PC-9 (cell line): ENCODE data around the gene ATP6V0D1. TPM values are rescaled to one million over a fixed set of nuclear protein-coding genes. Genes with fewer than 3 reads are reported as not detected.

ENCODE experiments used
- BruUV-seq: library from RNA; stranded (reverse); fragments of 400-500 nt; replicated peaks from 2 replicates; lab custom pipeline; 2021; lab: Mats Ljungman, UMichigan
- CTCF ChIA-PET: fragments of 300-600 bp; sonication (Branson Sonifier 250); formaldehyde crosslinking; loops from one replicate; lab custom pipeline; 2022; ENCODE audit warnings: antibody characterized with exemption; lab: Charles Lee
- POLR2A ChIA-PET: fragments of 300-600 bp; sonication (Branson Sonifier 250); formaldehyde crosslinking; loops from one replicate; lab custom pipeline; 2022; ENCODE audit warnings: antibody characterized with exemption; ENCODE audit not compliant: unreplicated experiment; lab: Charles Lee
- DNase-seq, 2 experiments: peaks; one replicate each; pipeline versions ENCODE4 v3.0.0 to v3.0.0-alpha.2; 2015 to 2022; ENCODE audit warnings: mixed read lengths in 1 of 2
- H2AFZ ChIP-seq: fragments of 200-600 bp; sonication (generic); 2 replicates; pipeline ENCODE4 v1.8.1; 2017; ENCODE audit warnings: antibody characterized with exemption
- H3F3A ChIP-seq: fragments of 200-600 bp; sonication (generic); 2 replicates; pipeline ENCODE4 v1.8.1; 2017; ENCODE audit warnings: antibody characterized with exemption, mild to moderate bottlenecking, low read depth; ENCODE audit not compliant: insufficient read depth
- H3K27ac ChIP-seq: fragments of 200-600 bp; sonication (generic); 2 replicates; pipeline ENCODE4 v1.6.1; 2016; ENCODE audit warnings: mixed run types
- H3K27me3 ChIP-seq: fragments of 200-600 bp; sonication (generic); 2 replicates; pipeline ENCODE4 v1.6.1; 2016; ENCODE audit warnings: low read depth, mixed run types; ENCODE audit not compliant: insufficient read depth
- H3K36me3 ChIP-seq: fragments of 200-600 bp; sonication (generic); 2 replicates; pipeline ENCODE4 v1.6.1; 2016; ENCODE audit warnings: low read depth, mixed run types
- H3K4me1 ChIP-seq: fragments of 200-600 bp; sonication (generic); replicated peaks from 2 replicates; pipeline ENCODE4 v1.6.1; 2016; ENCODE audit warnings: mixed run types; ENCODE audit not compliant: insufficient read depth
- H3K4me2 ChIP-seq: fragments of 200-600 bp; sonication (generic); 2 replicates; pipeline ENCODE4 v1.6.1; 2017; ENCODE audit warnings: mixed run types
- H3K4me3 ChIP-seq: fragments of 200-600 bp; sonication (generic); 2 replicates; pipeline ENCODE4 v1.6.1; 2016; ENCODE audit warnings: mixed run types
- H3K79me2 ChIP-seq: fragments of 200-600 bp; sonication (generic); 2 replicates; pipeline ENCODE4 v1.6.1; 2017; ENCODE audit warnings: low read depth, mixed run types
- H3K9me2 ChIP-seq: fragments of 200-600 bp; sonication (generic); 2 replicates; pipeline ENCODE4 v1.8.1; 2017; ENCODE audit warnings: mild to moderate bottlenecking; ENCODE audit not compliant: insufficient read depth
- H3K9me3 ChIP-seq: fragments of 200-600 bp; sonication (generic); 2 replicates; pipeline ENCODE4 v1.8.1; 2016; ENCODE audit warnings: low read depth; ENCODE audit not compliant: insufficient read depth
- H4K20me1 ChIP-seq: fragments of 200-600 bp; sonication (generic); 2 replicates; pipeline ENCODE4 v1.8.1; 2017; ENCODE audit not compliant: insufficient read depth
- EZH2 ChIP-seq: fragments of 200-600 bp; sonication (generic); IDR thresholded peaks from 2 replicates; pipeline ENCODE4 v1.8.0; 2017; ENCODE audit warnings: antibody characterized with exemption, low read depth
- intact Hi-C: fragments of 100-400 bp; cut with micrococcal nuclease; formaldehyde crosslinking; loops from one replicate; pipeline ENCODE4 v1.10.0; 2022; ENCODE audit not compliant: unreplicated experiment
- total RNA-seq: library from RNA; stranded (reverse); gene quantifications from 2 replicates; pipeline ENCODE4 v1.2.3, GENCODE V29; 2021
- TF ChIP-seq, protein P1 (sequence below): fragments of 200-600 bp; sonication (generic); conservative IDR thresholded peaks from 2 replicates; pipeline ENCODE4 v1.6.1; 2017; ENCODE audit warnings: mixed run types, antibody characterized with exemption, mild to moderate bottlenecking, moderate library complexity

ATP6V0D1 gene
- total RNA-seq, 1 experiment from 2014 or later: 61.0 TPM

DNA sequence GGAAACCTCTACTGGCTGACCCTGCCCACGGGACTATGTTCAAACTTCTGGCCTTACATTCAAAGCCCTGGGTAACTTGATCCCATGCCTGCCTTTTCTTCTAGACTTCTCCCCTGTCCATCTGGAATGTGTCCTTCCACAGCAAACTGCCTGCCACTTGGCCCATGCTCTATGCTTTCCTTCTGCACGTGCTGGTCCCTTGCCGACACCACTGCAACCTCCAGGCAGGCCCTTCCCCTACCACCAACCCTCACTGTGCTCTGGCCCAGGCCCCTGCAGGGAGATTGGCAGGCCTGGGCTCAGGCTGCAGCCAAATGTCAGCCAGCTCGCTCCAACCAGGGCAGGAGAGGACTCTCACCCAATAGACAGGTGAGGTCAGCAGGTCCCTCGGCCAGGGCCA, 39.0 kb downstream of the ATP6V0D1 start:
- H3K27ac ChIP-seq: no peak overlapping the region
- H3K27me3 ChIP-seq: no peaks in the 10 kb centered on the region
- no peaks in the 10 kb centered on the region for H3K9me2 ChIP-seq
- H3K9me3 ChIP-seq: no peaks in the 10 kb centered on the region
- no peaks in the 10 kb centered on the region for H3K4me1 ChIP-seq
- H3K4me3 ChIP-seq: no peak overlapping the region
- H2AFZ ChIP-seq: no peak overlapping the region
- H3K36me3 ChIP-seq: no peaks in the 10 kb centered on the region
- no peak overlapping the region for H3K4me2 ChIP-seq
- intact Hi-C loops: no loop called here
- POLR2A ChIA-PET: interaction anchor here (0.5 kb wide), 1 partner anchor 242 kb away, joined by 19 read pairs; no protein-coding TSS in a partner anchor
- H3K79me2 ChIP-seq: no peaks in the 10 kb centered on the region
- CTCF ChIA-PET: interaction anchor here (0.5 to 0.8 kb wide), 3 partner anchors 10 to 181 kb away, joined by 4 to 8 read pairs (median 5); no protein-coding TSS in a partner anchor
- peaks cover 5% of the 10 kb centered on the region for H4K20me1 ChIP-seq
- H3F3A ChIP-seq: no peaks in the 10 kb centered on the region
- no TSS peak for BruUV-seq
- TF ChIP-seq EZH2: no peak
- TF ChIP-seq, protein P1, sequence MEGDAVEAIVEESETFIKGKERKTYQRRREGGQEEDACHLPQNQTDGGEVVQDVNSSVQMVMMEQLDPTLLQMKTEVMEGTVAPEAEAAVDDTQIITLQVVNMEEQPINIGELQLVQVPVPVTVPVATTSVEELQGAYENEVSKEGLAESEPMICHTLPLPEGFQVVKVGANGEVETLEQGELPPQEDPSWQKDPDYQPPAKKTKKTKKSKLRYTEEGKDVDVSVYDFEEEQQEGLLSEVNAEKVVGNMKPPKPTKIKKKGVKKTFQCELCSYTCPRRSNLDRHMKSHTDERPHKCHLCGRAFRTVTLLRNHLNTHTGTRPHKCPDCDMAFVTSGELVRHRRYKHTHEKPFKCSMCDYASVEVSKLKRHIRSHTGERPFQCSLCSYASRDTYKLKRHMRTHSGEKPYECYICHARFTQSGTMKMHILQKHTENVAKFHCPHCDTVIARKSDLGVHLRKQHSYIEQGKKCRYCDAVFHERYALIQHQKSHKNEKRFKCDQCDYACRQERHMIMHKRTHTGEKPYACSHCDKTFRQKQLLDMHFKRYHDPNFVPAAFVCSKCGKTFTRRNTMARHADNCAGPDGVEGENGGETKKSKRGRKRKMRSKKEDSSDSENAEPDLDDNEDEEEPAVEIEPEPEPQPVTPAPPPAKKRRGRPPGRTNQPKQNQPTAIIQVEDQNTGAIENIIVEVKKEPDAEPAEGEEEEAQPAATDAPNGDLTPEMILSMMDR: no peak
- DNase-seq: peak in 1 of 2 experiments; percentile 8

DNA sequence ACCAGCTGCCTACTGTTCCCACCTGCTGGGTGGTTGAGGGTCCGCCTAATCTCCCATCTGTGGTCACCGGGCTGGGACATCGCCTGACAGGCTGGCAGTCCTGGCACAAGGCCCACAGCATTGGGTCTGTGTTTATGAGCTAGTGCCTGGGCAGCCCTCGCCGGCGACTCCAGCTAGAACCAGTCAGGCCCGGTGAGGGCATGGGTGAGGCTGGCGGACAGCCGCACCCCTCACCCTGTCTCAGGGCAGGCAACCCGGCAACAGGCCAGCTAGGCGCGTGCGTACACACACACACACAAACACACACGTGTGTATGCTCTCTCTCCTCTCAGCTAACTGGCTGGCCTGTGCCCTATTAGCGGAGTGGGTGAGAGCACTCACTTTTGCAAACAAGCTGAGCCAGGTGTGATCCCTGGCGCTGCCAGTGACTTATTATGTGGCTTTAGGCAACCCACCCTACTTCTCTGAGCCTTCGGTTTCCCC, 39.6 kb downstream of the ATP6V0D1 start:
- Histone ChIP-seq H3K9me3 (no peaks in the 10 kb centered on the region), H3K79me2 (no peaks in the 10 kb centered on the region), H4K20me1 (peaks cover 5% of the 10 kb centered on the region), H3F3A (no peaks in the 10 kb centered on the region), H3K27me3 (no peaks in the 10 kb centered on the region), H3K4me2 (no peak overlapping the region), H3K27ac (no peak overlapping the region), H3K4me3 (no peak overlapping the region), H2AFZ (no peak overlapping the region), H3K36me3 (no peaks in the 10 kb centered on the region), H3K9me2 (no peaks in the 10 kb centered on the region), H3K4me1 (no peaks in the 10 kb centered on the region)
- POLR2A ChIA-PET: interaction anchor here (0.5 kb wide), 1 partner anchor 241 kb away, joined by 19 read pairs; no protein-coding TSS in a partner anchor
- TF ChIP-seq, protein P1: no peak
- DNase-seq: peak; percentile 8 to 70
- CTCF ChIA-PET: interaction anchor here (0.6 to 0.8 kb wide), 2 partner anchors 9 to 13 kb away, joined by 4 to 8 read pairs; no protein-coding TSS in a partner anchor
- intact Hi-C loops: no loop called here
- BruUV-seq: no TSS peak

DNA sequence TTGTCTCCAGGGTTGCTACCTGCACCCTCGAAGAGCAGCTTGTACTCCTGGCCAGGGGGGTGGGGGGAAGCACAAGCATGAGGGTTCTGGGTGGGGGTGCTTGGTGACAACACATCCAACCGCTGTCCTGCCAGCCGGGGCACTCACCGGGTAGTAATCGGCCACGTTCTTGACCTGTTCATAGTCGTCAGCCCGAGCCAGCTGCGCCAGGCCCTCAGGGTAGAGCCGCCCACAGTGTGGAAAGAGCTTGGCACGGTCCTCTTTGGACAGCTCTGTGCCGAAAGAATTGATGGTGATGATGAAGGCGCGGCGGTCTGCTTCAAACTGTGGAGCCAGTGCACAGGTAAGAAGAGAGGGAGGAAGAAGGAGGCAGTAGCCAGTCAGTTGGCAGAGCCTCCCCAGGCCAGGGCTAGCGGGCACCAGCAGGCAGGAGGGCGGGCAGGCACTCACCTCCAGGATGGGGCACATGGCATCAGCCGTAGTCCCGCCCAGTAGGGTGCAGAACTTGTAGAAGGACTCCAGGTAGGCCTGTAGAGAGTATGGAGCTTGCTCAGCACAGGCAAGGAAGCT, 42.0 kb downstream of the ATP6V0D1 start:
- H4K20me1 ChIP-seq: no peaks in the 10 kb centered on the region; the same call in 1 of the 2 replicates
- intact Hi-C loops: no loop called here
- H3K79me2 ChIP-seq: no peaks in the 10 kb centered on the region
- BruUV-seq: no TSS peak
- H3F3A ChIP-seq: peaks cover 3% of the 10 kb centered on the region; the same call in 1 of the 2 replicates
- H3K36me3 ChIP-seq: no peaks in the 10 kb centered on the region
- no peaks in the 10 kb centered on the region for H3K27me3 ChIP-seq
- ChIA-PET POLR2A (no interaction called here), CTCF (interaction anchor here (0.7 kb wide), 1 partner anchor 10 kb away, joined by 3 read pairs; no protein-coding TSS in a partner anchor)
- no peaks in the 10 kb centered on the region for H3K4me1 ChIP-seq
- H3K27ac ChIP-seq: no peak overlapping the region
- H3K4me2 ChIP-seq: no peak overlapping the region
- DNase-seq: no peak
- H3K4me3 ChIP-seq: no peak overlapping the region
- TF ChIP-seq, protein P1: no peak
- no peak for TF ChIP-seq EZH2
- no peaks in the 10 kb centered on the region for H3K9me3 ChIP-seq
- no peak overlapping the region for H2AFZ ChIP-seq
- H3K9me2 ChIP-seq: no peaks in the 10 kb centered on the region
